Stimulated activated CD4-positive, alpha-beta T cell treated with anti-CD3 and anti-CD28 coated beads, Interleukin-4, amount 100 ng/mL, for 48 hours (primary cell): ENCODE data around the gene DCT.

Experiments used
- DNase-seq, 2 donors: peaks; one replicate each; pipeline ENCODE4 v3.0.0-alpha.2; 2020; ENCODE audit warnings: low read depth in 2 of 2

DCT gene

DNA sequence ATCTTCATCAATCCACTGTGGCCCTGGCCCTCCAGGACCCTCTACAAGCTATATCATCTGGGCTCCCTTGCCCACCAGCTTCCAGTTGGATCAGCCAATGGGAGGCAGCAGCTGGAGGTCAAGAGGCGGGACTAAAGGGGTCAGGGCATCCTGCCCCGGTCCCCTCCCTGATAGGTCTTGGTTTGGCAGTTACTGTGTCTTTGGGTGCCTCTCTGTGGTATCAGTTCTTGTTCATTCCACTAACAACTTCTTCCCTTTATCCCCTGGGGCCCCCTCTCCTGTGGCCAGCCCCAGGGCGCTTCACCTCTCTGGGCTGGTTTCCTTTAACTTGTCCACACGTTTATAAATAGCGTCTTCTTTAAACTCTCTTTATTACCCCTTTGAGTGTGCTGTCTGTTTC, 83.6 kb downstream of the DCT start:
- no peak for DNase-seq

DNA sequence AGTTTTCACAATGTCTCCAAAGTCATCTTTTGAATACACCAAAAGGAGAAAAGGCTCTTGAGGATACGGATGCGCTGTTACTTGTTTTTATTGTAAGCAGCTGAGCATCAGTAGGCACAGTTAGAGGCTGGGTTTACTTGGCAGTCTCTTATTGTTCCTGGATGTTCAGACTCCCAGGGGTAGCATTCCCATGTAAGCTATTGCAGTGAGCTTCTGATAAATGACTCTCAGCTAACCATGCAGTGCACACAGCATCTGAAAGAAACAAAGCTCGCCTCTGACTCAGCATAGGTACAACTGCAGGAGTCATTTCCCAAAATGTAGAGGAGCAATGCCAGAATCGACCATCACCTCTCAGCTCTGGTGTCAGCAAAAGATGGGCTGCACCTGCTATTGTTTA, 84.8 kb downstream of the DCT start:
- DNase-seq, result no peak

DNA sequence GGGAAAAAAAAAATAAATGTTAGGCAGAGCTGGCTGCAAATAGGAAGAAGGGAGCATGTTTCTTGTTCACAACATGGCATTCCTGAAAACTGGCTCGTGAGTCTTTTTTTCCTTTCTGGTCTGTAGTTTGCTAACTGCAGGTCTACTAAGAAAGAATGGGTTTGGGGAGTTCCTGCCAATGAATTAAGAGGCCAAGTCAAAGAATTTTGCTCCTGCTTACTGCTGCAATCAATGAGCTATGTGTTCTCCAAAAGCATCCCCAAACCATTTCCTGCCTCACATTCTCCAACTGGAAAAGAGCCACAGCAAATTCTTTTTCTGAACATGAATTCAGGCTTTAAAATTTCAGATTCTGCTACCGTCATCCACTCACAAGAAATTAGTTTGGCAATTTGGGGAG, 88.6 kb downstream of the DCT start:
- DNase-seq, result no peak

DNA sequence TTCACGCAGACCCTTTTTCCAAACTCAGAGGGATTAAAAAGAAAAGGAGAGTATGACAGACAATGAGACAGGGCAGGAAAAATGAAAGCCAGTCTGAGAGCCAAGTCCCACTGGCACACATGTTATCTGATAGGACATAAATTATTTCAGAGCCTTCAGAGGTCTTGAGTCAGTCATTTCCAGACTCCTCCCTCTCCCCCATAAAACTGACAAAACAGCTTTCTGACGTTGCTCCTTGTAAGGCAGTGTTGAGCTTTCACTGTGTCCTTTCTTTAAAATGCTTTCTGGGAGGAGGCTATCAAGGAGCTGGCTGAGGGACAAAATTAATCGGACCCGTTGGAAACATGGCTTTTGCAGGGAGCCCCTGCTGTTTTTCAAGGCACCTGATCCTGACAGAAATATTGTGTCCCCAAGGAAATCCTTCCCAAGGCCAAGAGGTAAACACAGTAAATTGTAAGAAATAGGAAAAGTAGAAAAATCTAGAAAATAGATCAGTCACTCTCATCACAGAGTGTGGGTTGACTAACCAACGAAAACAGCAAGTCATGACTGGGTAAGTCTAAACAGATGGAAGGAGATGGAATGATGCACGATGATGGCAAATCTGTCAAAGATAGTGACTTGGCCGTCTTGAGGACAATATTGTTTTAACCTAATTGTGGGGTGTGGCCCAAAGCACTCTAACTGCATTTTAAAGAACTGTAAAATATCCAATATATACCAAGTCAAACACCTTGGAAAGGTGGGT, 89.7 kb downstream of the DCT start:
- no peak for DNase-seq

DNA sequence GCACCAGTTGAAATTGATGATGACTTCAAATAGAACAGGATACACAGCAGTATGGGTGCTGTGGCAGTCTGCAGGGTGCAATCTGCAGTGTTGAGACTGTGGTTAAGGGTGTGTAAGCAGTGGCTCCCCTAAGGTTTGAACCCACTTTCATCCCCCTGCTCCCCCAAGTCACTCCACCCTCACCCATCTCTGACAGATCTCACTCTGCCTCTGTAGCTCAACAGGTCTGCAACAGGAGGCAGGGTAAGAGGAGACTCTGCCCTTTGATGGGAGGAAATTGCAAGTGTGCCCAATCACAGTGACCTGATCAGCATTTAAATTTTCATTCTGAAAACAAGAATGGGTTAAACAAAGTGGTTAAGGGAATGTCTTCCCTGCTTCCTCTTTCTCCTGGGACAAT, 92.4 kb downstream of the DCT start:
- no peak for DNase-seq
